Caco-2 (cell line): ENCODE measurements around the gene FARS2. TPM values are rescaled to one million over a fixed set of nuclear protein-coding genes. Genes with fewer than 3 reads are reported as not detected.

Experiments used
- BruUV-seq: library from RNA; stranded (reverse); fragments of 400-500 nt; replicated peaks from 2 replicates; lab custom pipeline; 2021; lab: Mats Ljungman, UMichigan
- CTCF ChIA-PET: fragments of 300-600 bp; sonication (Branson Sonifier 250); formaldehyde crosslinking; loops from one replicate; lab custom pipeline; 2022; ENCODE audit warnings: antibody characterized with exemption; lab: Charles Lee
- POLR2A ChIA-PET: fragments of 300-600 bp; sonication (Branson Sonifier 250); formaldehyde crosslinking; loops from one replicate; lab custom pipeline; 2022; ENCODE audit warnings: antibody characterized with exemption; lab: Charles Lee
- DNase-seq, 2 experiments: peaks; one replicate each; pipeline versions ENCODE4 v3.0.0 to v3.0.0-alpha.2; 2020 to 2022
- H3K27me3 ChIP-seq: replicated peaks from 2 replicates; pipeline ENCODE4 v1.6.0; 2011; ENCODE audit warnings: low read length; ENCODE audit not compliant: control insufficient read depth, insufficient read depth
- H3K36me3 ChIP-seq: 2 replicates; pipeline ENCODE4 v1.5.1; 2011; ENCODE audit warnings: low read length; ENCODE audit not compliant: control insufficient read depth, insufficient read depth
- H3K4me1 ChIP-seq: fragments of 250-450 bp; sonication (Bioruptor Pico); 2 replicates; pipeline ENCODE4 v1.5.1; 2020; ENCODE audit warnings: mild to moderate bottlenecking
- H3K4me3 ChIP-seq: 2 replicates; pipeline ENCODE4 v1.5.1; 2011; ENCODE audit warnings: low read depth, mild to moderate bottlenecking, control low read depth, low read length
- H3K9me3 ChIP-seq: fragments of 250-450 bp; sonication (Bioruptor Pico); 2 replicates; pipeline ENCODE4 v1.5.1; 2020; ENCODE audit warnings: mild to moderate bottlenecking, moderate library complexity
- H3K27ac Mint-ChIP-seq: one replicate; pipeline ENCODE4 v1.8.0; 2022; ENCODE audit warnings: mixed read lengths; ENCODE audit not compliant: unreplicated experiment
- H3K27me3 Mint-ChIP-seq: one replicate; pipeline ENCODE4 v1.8.0; 2022; ENCODE audit warnings: mixed read lengths; ENCODE audit not compliant: insufficient read depth, unreplicated experiment
- H3K36me3 Mint-ChIP-seq: one replicate; pipeline ENCODE4 v1.8.0; 2022; ENCODE audit warnings: mild to moderate bottlenecking, mixed read lengths; ENCODE audit not compliant: insufficient read depth, unreplicated experiment
- H3K4me1 Mint-ChIP-seq: one replicate; pipeline ENCODE4 v1.8.0; 2022; ENCODE audit warnings: low read depth, mixed read lengths; ENCODE audit not compliant: unreplicated experiment
- H3K4me3 Mint-ChIP-seq: one replicate; pipeline ENCODE4 v1.8.0; 2022; ENCODE audit warnings: mild to moderate bottlenecking, moderate library complexity, mixed read lengths; ENCODE audit not compliant: unreplicated experiment
- H3K9me3 Mint-ChIP-seq: one replicate; pipeline ENCODE4 v1.8.0; 2022; ENCODE audit warnings: mixed read lengths; ENCODE audit not compliant: unreplicated experiment
- CTCF ChIP-seq, 2 experiments: fragments of 200-600 bp in 1 of 2; IDR thresholded peaks; 1 replicate in 1 of 2; 2 replicates in 1 of 2; pipeline versions ENCODE4 v1.5.1 to v1.8.0; 2011 to 2022; ENCODE audit warnings: antibody characterized with exemption in 1 of 2, control low read depth in 1 of 2, inconsistent platforms in 1 of 2, low read depth in 1 of 2, low read length in 1 of 2, mild to moderate bottlenecking in 1 of 2, moderate library complexity in 1 of 2; ENCODE audit not compliant: insufficient read depth in 1 of 2, severe bottlenecking in 1 of 2, unreplicated experiment in 1 of 2
- intact Hi-C: fragments of 100-400 bp; cut with micrococcal nuclease; formaldehyde crosslinking; loops from one replicate; pipeline ENCODE4 v1.10.0; 2022; ENCODE audit not compliant: unreplicated experiment
- total RNA-seq: library from RNA; stranded (reverse); gene quantifications from 2 replicates; pipeline ENCODE4 v1.2.3, GENCODE V29; 2022

The FARS2 gene
- total RNA-seq, 1 experiment from 2014 or later = 15.4 TPM

GRCh38 chr6:5287205-5287965 is 26.1 kb downstream of the FARS2 start:
- intact Hi-C loops = no loop called here
- Mint-ChIP-seq H3K36me3 (no peaks in the 10 kb centered on the region), H3K4me1 (no peaks in the 10 kb centered on the region), H3K4me3 (no peak overlapping the region), H3K27ac (no peak overlapping the region), H3K27me3 (no peaks in the 10 kb centered on the region), H3K9me3 (no peaks in the 10 kb centered on the region)
- ChIA-PET CTCF (no interaction called here), POLR2A (no interaction called here)
- Histone ChIP-seq H3K36me3 (no peaks in the 10 kb centered on the region), H3K27me3 (no peaks in the 10 kb centered on the region), H3K4me1 (no peaks in the 10 kb centered on the region), H3K4me3 (no peak overlapping the region), H3K9me3 (no peaks in the 10 kb centered on the region)
- no TSS peak for BruUV-seq
- no peak for DNase-seq
- TF ChIP-seq CTCF (IDR thresholded peaks at IDR 0.05; ENCODE audit: insufficient read depth in 1 of 2, low read depth in 1 of 2, low read length in 1 of 2, severe bottlenecking in 1 of 2, unreplicated experiment in 1 of 2) = no peak

- H3K27me3 ChIP-seq = no peaks in the 10 kb centered on the region
- Mint-ChIP-seq H3K9me3 (no peaks in the 10 kb centered on the region), H3K27ac (no peak overlapping the region), H3K27me3 (no peaks in the 10 kb centered on the region), H3K36me3 (no peaks in the 10 kb centered on the region), H3K4me3 (no peak overlapping the region), H3K4me1 (no peaks in the 10 kb centered on the region)
- no peak for DNase-seq
- no peaks in the 10 kb centered on the region for H3K36me3 ChIP-seq
- no peak for TF ChIP-seq CTCF (IDR thresholded peaks at IDR 0.05; ENCODE audit: insufficient read depth in 1 of 2, low read depth in 1 of 2, low read length in 1 of 2, severe bottlenecking in 1 of 2, unreplicated experiment in 1 of 2)
- intact Hi-C loops = no loop called here
- no TSS peak for BruUV-seq
- no peaks in the 10 kb centered on the region for H3K4me1 ChIP-seq
- ChIA-PET CTCF (no interaction called here), POLR2A (no interaction called here)
- no peaks in the 10 kb centered on the region for H3K9me3 ChIP-seq
- H3K4me3 ChIP-seq = no peak overlapping the region
Observed at GRCh38 chr6:5287966-5288297, 26.6 kb downstream of the FARS2 start.

GRCh38 chr6:5290097-5290496 is 28.8 kb downstream of the FARS2 start:
- H3K36me3 ChIP-seq = no peaks in the 10 kb centered on the region
- no peaks in the 10 kb centered on the region for H3K4me1 Mint-ChIP-seq
- no peaks in the 10 kb centered on the region for H3K27me3 Mint-ChIP-seq
- no peak for DNase-seq
- no peaks in the 10 kb centered on the region for H3K36me3 Mint-ChIP-seq
- no peaks in the 10 kb centered on the region for H3K9me3 Mint-ChIP-seq
- H3K9me3 ChIP-seq = no peaks in the 10 kb centered on the region
- TF ChIP-seq CTCF (IDR thresholded peaks at IDR 0.05; ENCODE audit: insufficient read depth in 1 of 2, low read depth in 1 of 2, low read length in 1 of 2, severe bottlenecking in 1 of 2, unreplicated experiment in 1 of 2) = no peak
- no peak overlapping the region for H3K4me3 Mint-ChIP-seq
- ChIA-PET CTCF (interaction anchor here (1.0 kb wide), 1 partner anchor 146 kb away, joined by 4 read pairs; no protein-coding TSS in a partner anchor), POLR2A (no interaction called here)
- H3K27me3 ChIP-seq = no peaks in the 10 kb centered on the region
- intact Hi-C loops = no loop called here
- no peak overlapping the region for H3K27ac Mint-ChIP-seq
- H3K4me1 ChIP-seq = no peaks in the 10 kb centered on the region
- no TSS peak for BruUV-seq
- no peak overlapping the region for H3K4me3 ChIP-seq
